B cell (primary cell): ENCODE measurements around the gene SLC35B2. TPM values are rescaled to one million over a fixed set of nuclear protein-coding genes. Genes with fewer than 3 reads are reported as not detected.

ENCODE experiments used
- ATAC-seq: fragments of 200-7000 bp; cut with Tn5 transposase; one replicate; pipeline ENCODE4 v1.10.0; 2021; ENCODE audit warnings: low read depth, mild to moderate bottlenecking, moderate number of reproducible peaks, moderate library complexity
- CTCF ChIA-PET: fragments of 350-600 bp; sonication (Branson Sonifier 250); formaldehyde crosslinking; loops from one replicate; lab custom pipeline; 2021; ENCODE audit warnings: antibody characterized with exemption, inconsistent platforms; lab: Charles Lee
- POLR2A ChIA-PET: fragments of 350-600 bp; sonication (Branson Sonifier 250); formaldehyde crosslinking; loops from one replicate; lab custom pipeline; 2021; ENCODE audit warnings: antibody characterized with exemption; lab: Charles Lee
- DNase-seq: peaks from one replicate; pipeline ENCODE4 v3.0.0; 2013
- H2AFZ ChIP-seq: 2 replicates; pipeline ENCODE4 v1.6.1; 2012; ENCODE audit warnings: mild to moderate bottlenecking, low read depth, low read length; ENCODE audit not compliant: insufficient read depth, poor library complexity, severe bottlenecking
- H3K27ac ChIP-seq, 2 donors: 1 replicate in 1 of 2; 2 replicates in 1 of 2; pipeline ENCODE4 v1.5.1; 2012 to 2013; ENCODE audit warnings: low read length in 2 of 2, mild to moderate bottlenecking in 2 of 2, moderate library complexity in 1 of 2
- H3K27me3 ChIP-seq, 4 experiments: fragments of 200-600 bp in 1 of 4; sonication (generic) in 1 of 4; replicated peaks in 1 of 4; 1 replicate in 2 of 4; 2 replicates in 2 of 4; pipeline versions ENCODE4 v1.6.1 to v1.7.0; 2013 to 2016; ENCODE audit warnings: low read length in 3 of 4, mild to moderate bottlenecking in 2 of 4, mixed read lengths in 1 of 4, moderate library complexity in 1 of 4; ENCODE audit not compliant: insufficient read depth in 4 of 4, control insufficient read depth in 3 of 4; ENCODE audit errors: control extremely low read depth in 1 of 4
- H3K36me3 ChIP-seq, 2 experiments: replicated peaks in 1 of 2; 1 replicate in 1 of 2; 2 replicates in 1 of 2; pipeline versions ENCODE4 v1.6.1 to v1.7.1; 2013; ENCODE audit warnings: low read length in 1 of 2; ENCODE audit not compliant: insufficient read depth in 2 of 2, control insufficient read depth in 1 of 2; ENCODE audit errors: control extremely low read depth in 1 of 2, extremely low read depth in 1 of 2
- H3K4me1 ChIP-seq, 2 donors: fragments of 200-600 bp in 1 of 2; sonication (generic) in 1 of 2; 1 replicate in 1 of 2; 2 replicates in 1 of 2; pipeline versions ENCODE4 v1.5.1 to v1.6.1; 2013 to 2017; ENCODE audit warnings: low read length in 2 of 2; ENCODE audit not compliant: control insufficient read depth in 2 of 2, insufficient read depth in 2 of 2
- H3K4me2 ChIP-seq: replicated peaks from 2 replicates; pipeline ENCODE3; 2012; ENCODE audit warnings: mild to moderate bottlenecking, low read depth, low read length; ENCODE audit not compliant: poor library complexity, severe bottlenecking
- H3K4me3 ChIP-seq, 5 experiments: fragments of 200-600 bp in 1 of 5; sonication (generic) in 1 of 5; 1 replicate in 3 of 5; 2 replicates in 2 of 5; pipeline versions ENCODE4 v1.5.1 to v1.7.0; 2011 to 2016; ENCODE audit warnings: low read length in 4 of 5, mild to moderate bottlenecking in 4 of 5, low read depth in 2 of 5, control low read depth in 1 of 5, moderate library complexity in 1 of 5; ENCODE audit not compliant: insufficient read depth in 1 of 5; ENCODE audit errors: control extremely low read depth in 1 of 5, extremely low read depth in 1 of 5
- H3K79me2 ChIP-seq: fragments of 200-600 bp; sonication (generic); one replicate; pipeline ENCODE4 v1.6.0; 2016; ENCODE audit warnings: low read length; ENCODE audit not compliant: control insufficient read depth, insufficient read depth
- H3K9ac ChIP-seq: fragments of 200-600 bp; sonication (generic); 2 replicates; pipeline ENCODE4 v1.6.1; 2017; ENCODE audit warnings: mild to moderate bottlenecking, low read length, moderate library complexity
- H3K9me3 ChIP-seq, 3 donors: one replicate each; pipeline versions ENCODE4 v1.6.1 to v1.7.1; 2013; ENCODE audit warnings: low read length in 2 of 3; ENCODE audit not compliant: control insufficient read depth in 2 of 3, insufficient read depth in 1 of 3; ENCODE audit errors: control extremely low read depth in 1 of 3
- H4K20me1 ChIP-seq: 2 replicates; pipeline ENCODE4 v1.6.0; 2012; ENCODE audit warnings: mild to moderate bottlenecking, low read length; ENCODE audit not compliant: insufficient read depth, control insufficient read depth, poor library complexity, severe bottlenecking
- H3K27ac Mint-ChIP-seq: one replicate; pipeline ENCODE4 v1.8.0; 2021; ENCODE audit warnings: mixed read lengths
- H3K27me3 Mint-ChIP-seq: one replicate; pipeline ENCODE4 v1.8.0; 2021; ENCODE audit warnings: mixed read lengths
- H3K4me1 Mint-ChIP-seq: one replicate; pipeline ENCODE4 v1.8.0; 2021; ENCODE audit warnings: mixed read lengths
- H3K4me3 Mint-ChIP-seq: one replicate; pipeline ENCODE4 v1.8.0; 2021; ENCODE audit warnings: mixed read lengths
- H3K9me3 Mint-ChIP-seq: one replicate; pipeline ENCODE4 v1.8.0; 2022; ENCODE audit warnings: mixed read lengths; ENCODE audit not compliant: insufficient read depth
- EZH2 ChIP-seq: IDR thresholded peaks from 2 replicates; pipeline ENCODE4 v1.6.1; 2012; ENCODE audit warnings: borderline replicate concordance, low read depth, mild to moderate bottlenecking, moderate library complexity, low read length; ENCODE audit not compliant: insufficient read depth, poor library complexity, severe bottlenecking
- WGBS: methylation state at CpG from one replicate; pipeline ENCODE4 v1.1.5; 2013; ENCODE audit warnings: missing lambda C conversion rate; ENCODE audit not compliant: insufficient coverage; 5-methylcytosine and 5-hydroxymethylcytosine counted together
- intact Hi-C: fragments of 100-400 bp; cut with micrococcal nuclease; formaldehyde crosslinking; loops from one replicate; pipeline ENCODE4 v1.10.0; 2022
- polyA plus RNA-seq: library from polyadenylated mRNA; depleted of rRNA; stranded (reverse); fragments of >200 nt; gene quantifications from 2 replicates; pipeline ENCODE4 v1.2.3, GENCODE V29; 2012
- total RNA-seq, 2 donors: library from RNA; stranded (reverse); fragments of 120-200 nt in 1 of 2; gene quantifications; 1 replicate in 1 of 2; 2 replicates in 1 of 2; pipeline versions ENCODE4 v1.2.3 to v1.2.4, GENCODE V29; 2013 to 2022
- TF ChIP-seq, protein P1 (sequence below): fragments of 200-600 bp; IDR thresholded peaks from one replicate; pipeline ENCODE4 v1.8.0; 2022; ENCODE audit warnings: antibody characterized with exemption, mild to moderate bottlenecking

Gene SLC35B2
- total and polyA plus RNA-seq, 2 donors (not counting 1 experiment from before 2014, with no cell fraction given), result 30.0 to 35.2 TPM

DNA sequence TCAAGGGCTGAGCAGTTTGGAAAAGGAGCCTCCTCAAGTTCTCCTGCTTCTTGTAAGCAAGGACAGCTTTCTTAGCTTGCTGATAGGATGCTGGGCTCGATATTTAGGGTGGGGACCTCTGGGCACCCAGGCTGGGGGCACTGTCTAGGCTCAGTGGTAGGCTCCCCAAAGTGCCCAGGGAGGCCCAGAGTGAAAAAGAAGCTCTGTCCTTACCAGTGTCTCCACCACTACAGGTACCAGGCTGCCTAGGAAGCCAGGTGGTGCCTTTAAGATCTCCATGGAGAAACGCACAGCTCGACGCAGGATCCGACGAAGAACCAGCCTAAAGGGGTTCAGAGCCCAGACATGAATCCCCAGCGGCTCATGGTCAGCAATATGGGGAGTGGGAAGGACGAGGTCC is 49.4 kb upstream of the SLC35B2 start:
- H3K9me3 Mint-ChIP-seq, result no peaks in the 10 kb centered on the region
- no peak overlapping the region for H3K9ac ChIP-seq
- peaks cover 5% of the 10 kb centered on the region for H3K79me2 ChIP-seq
- peaks cover 3% of the 10 kb centered on the region for H3K4me1 Mint-ChIP-seq
- CTCF ChIA-PET, result interaction anchor here (1.1 to 9.6 kb wide), 4 partner anchors 11 to 210 kb away, joined by 4 to 107 read pairs (median 18); partner anchors contain the start of gene TMEM151B
- DNase-seq (no peak), ATAC-seq (no peak)
- POLR2A ChIA-PET, result interaction anchor here (1.3 kb wide), 1 partner anchor 60 kb away, joined by 3 read pairs; the partner anchor contains the start of gene HSP90AB1
- H3K27me3 ChIP-seq, result no peaks in the 10 kb centered on the region
- no peak overlapping the region for H3K27ac Mint-ChIP-seq
- no peak overlapping the region for H3K4me3 ChIP-seq
- no peaks in the 10 kb centered on the region for H3K4me1 ChIP-seq
- H3K27me3 Mint-ChIP-seq, result no peaks in the 10 kb centered on the region
- H3K4me3 Mint-ChIP-seq, result no peak overlapping the region
- 96% methylated on average over 6 of the region's 8 CpGs for WGBS
- H3K27ac ChIP-seq, result no peak overlapping the region
- no peak overlapping the region for H2AFZ ChIP-seq
- intact Hi-C loops, result no loop called here
- TF ChIP-seq EZH2, result no peak
- TF ChIP-seq, protein P1, sequence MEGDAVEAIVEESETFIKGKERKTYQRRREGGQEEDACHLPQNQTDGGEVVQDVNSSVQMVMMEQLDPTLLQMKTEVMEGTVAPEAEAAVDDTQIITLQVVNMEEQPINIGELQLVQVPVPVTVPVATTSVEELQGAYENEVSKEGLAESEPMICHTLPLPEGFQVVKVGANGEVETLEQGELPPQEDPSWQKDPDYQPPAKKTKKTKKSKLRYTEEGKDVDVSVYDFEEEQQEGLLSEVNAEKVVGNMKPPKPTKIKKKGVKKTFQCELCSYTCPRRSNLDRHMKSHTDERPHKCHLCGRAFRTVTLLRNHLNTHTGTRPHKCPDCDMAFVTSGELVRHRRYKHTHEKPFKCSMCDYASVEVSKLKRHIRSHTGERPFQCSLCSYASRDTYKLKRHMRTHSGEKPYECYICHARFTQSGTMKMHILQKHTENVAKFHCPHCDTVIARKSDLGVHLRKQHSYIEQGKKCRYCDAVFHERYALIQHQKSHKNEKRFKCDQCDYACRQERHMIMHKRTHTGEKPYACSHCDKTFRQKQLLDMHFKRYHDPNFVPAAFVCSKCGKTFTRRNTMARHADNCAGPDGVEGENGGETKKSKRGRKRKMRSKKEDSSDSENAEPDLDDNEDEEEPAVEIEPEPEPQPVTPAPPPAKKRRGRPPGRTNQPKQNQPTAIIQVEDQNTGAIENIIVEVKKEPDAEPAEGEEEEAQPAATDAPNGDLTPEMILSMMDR, result no peak
- H3K4me2 ChIP-seq, result no peak overlapping the region
- peaks cover 0 to 80% of the 10 kb centered on the region in 2 experiments for H3K36me3 ChIP-seq
- H3K9me3 ChIP-seq, result no peaks in the 10 kb centered on the region
- no peaks in the 10 kb centered on the region for H4K20me1 ChIP-seq

DNA sequence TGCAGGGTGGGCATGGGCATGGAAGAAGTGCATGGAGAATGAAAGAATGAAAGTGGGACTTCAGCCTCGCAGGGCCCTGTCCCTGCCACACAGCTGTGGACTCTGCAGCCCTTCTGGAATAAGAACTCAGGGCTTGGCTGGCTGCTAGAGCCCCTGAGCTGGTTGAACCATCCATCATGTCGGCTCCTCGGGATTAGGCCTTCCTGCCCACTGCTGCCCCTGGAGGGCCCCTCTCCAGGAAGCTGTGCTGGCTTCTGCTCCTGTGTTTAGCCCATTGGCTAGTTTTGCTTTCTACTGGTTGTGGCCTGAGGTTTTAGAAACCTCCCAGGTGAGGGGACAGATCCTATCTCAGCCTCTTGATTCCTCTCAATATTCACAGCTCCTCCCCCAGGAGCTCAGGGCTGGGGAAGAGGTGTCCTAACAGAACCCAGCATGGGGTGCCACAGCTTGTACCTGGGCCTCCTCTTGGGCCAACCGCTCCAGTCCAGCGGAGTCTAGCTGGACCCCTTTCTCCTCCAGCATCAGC is 47.9 kb upstream of the SLC35B2 start:
- ATAC-seq (no peak), DNase-seq (no peak)
- CTCF ChIA-PET, result interaction anchor here (0.7 to 9.6 kb wide), 21 partner anchors 8 to 210 kb away, joined by 3 to 107 read pairs (median 5); partner anchors contain the start of genes AARS2, HSP90AB1 and TMEM151B
- no peaks in the 10 kb centered on the region for H3K4me1 Mint-ChIP-seq
- H3K4me1 ChIP-seq, result no peaks in the 10 kb centered on the region
- 95% methylated on average over 4 of the region's 5 CpGs for WGBS
- no peaks in the 10 kb centered on the region for H3K9me3 Mint-ChIP-seq
- H3K9me3 ChIP-seq, result no peaks in the 10 kb centered on the region
- H3K27me3 Mint-ChIP-seq, result no peaks in the 10 kb centered on the region
- POLR2A ChIA-PET, result interaction anchor here (1.1 to 1.3 kb wide), 2 partner anchors 58 to 303 kb away, joined by 3 to 7 read pairs; partner anchors contain the start of gene HSP90AB1
- intact Hi-C loops, result no loop called here
- H3K27ac Mint-ChIP-seq, result no peak overlapping the region
- no peak overlapping the region for H3K9ac ChIP-seq
- no peaks in the 10 kb centered on the region for H3K27me3 ChIP-seq
- peaks cover 0 to 75% of the 10 kb centered on the region in 2 experiments for H3K36me3 ChIP-seq
- H3K79me2 ChIP-seq, result no peaks in the 10 kb centered on the region
- H3K4me3 Mint-ChIP-seq, result no peak overlapping the region
- no peaks in the 10 kb centered on the region for H4K20me1 ChIP-seq
- TF ChIP-seq EZH2, result no peak
- TF ChIP-seq, protein P1, result no peak
- H3K4me2 ChIP-seq, result no peak overlapping the region
- no peak overlapping the region for H2AFZ ChIP-seq
- no peak overlapping the region for H3K27ac ChIP-seq
- H3K4me3 ChIP-seq, result no peak overlapping the region
